CD4-positive, alpha-beta T cell (primary cell): Measurements from ENCODE around the gene PRMT1. TPM values are rescaled to one million over a fixed set of nuclear protein-coding genes. Genes with fewer than 3 reads are reported as not detected.
"Not testable (repeated sequence)": the region's sequence is repeated elsewhere in the genome, so short reads cannot be mapped to it uniquely, and the experiment has no call there.

Experiments
- ATAC-seq: fragments of 200-7000 bp; cut with Tn5 transposase; one replicate; pipeline ENCODE4 v1.10.0; 2022; ENCODE audit warnings: mild to moderate bottlenecking; ENCODE audit not compliant: poor library complexity
- CTCF ChIA-PET: fragments of 350-600 bp; sonication (Branson Sonifier 250); formaldehyde crosslinking; loops from one replicate; lab custom pipeline; 2021; ENCODE audit warnings: antibody characterized with exemption, inconsistent platforms; lab: Charles Lee
- POLR2A ChIA-PET: fragments of 350-600 bp; sonication (Branson Sonifier 250); formaldehyde crosslinking; loops from one replicate; lab custom pipeline; 2021; ENCODE audit warnings: antibody characterized with exemption, inconsistent platforms; lab: Charles Lee
- DNase-seq, 14 experiments: peaks; one replicate each; pipeline ENCODE4 v3.0.0-alpha.2; 2013 to 2020; ENCODE audit warnings: mixed read lengths in 2 of 14
- H3K27ac ChIP-seq, 2 donors: one replicate each; pipeline versions ENCODE4 v1.5.1 to v1.7.0; 2013; ENCODE audit warnings: low read length in 2 of 2, low read depth in 1 of 2, mild to moderate bottlenecking in 1 of 2
- H3K27me3 ChIP-seq, 2 experiments: 1 replicate in 1 of 2; 2 replicates in 1 of 2; pipeline versions ENCODE4 v1.6.1 to v1.7.0; 2013; ENCODE audit warnings: low read length in 2 of 2, control low read depth in 1 of 2, mild to moderate bottlenecking in 1 of 2, moderate library complexity in 1 of 2; ENCODE audit not compliant: insufficient read depth in 2 of 2, control insufficient read depth in 1 of 2
- H3K36me3 ChIP-seq: one replicate; pipeline ENCODE4 v1.6.1; 2013; ENCODE audit warnings: low read length, control low read depth; ENCODE audit not compliant: insufficient read depth
- H3K4me1 ChIP-seq: one replicate; pipeline ENCODE4 v1.6.1; 2013; ENCODE audit warnings: low read length, control low read depth; ENCODE audit not compliant: insufficient read depth
- H3K4me3 ChIP-seq: one replicate; pipeline ENCODE4 v1.5.1; 2013; ENCODE audit warnings: mild to moderate bottlenecking, low read length, moderate library complexity
- H3K9me3 ChIP-seq, 2 experiments: 1 replicate in 1 of 2; 2 replicates in 1 of 2; pipeline versions ENCODE4 v1.6.1 to v1.7.0; 2013; ENCODE audit warnings: low read length in 2 of 2, mild to moderate bottlenecking in 2 of 2, control low read depth in 1 of 2, moderate library complexity in 1 of 2; ENCODE audit not compliant: control insufficient read depth in 1 of 2, insufficient read depth in 1 of 2
- H3K27ac Mint-ChIP-seq: one replicate; pipeline ENCODE4 v1.8.0; 2020; ENCODE audit warnings: mixed read lengths
- H3K27me3 Mint-ChIP-seq: one replicate; pipeline ENCODE4 v1.8.0; 2021; ENCODE audit warnings: mixed read lengths
- H3K36me3 Mint-ChIP-seq: one replicate; pipeline ENCODE4 v1.8.0; 2021; ENCODE audit warnings: low read depth, mixed read lengths
- H3K4me1 Mint-ChIP-seq: one replicate; pipeline ENCODE4 v1.8.0; 2021; ENCODE audit warnings: low read depth, mixed read lengths
- H3K4me3 Mint-ChIP-seq: one replicate; pipeline ENCODE4 v1.8.0; 2020; ENCODE audit warnings: mild to moderate bottlenecking, mixed read lengths
- H3K9me3 Mint-ChIP-seq: one replicate; pipeline ENCODE4 v1.8.0; 2020; ENCODE audit warnings: mixed read lengths
- intact Hi-C, 2 experiments: fragments of 100-400 bp; cut with DNase I in 1 of 2; cut with micrococcal nuclease in 1 of 2; formaldehyde crosslinking; loops; one replicate each; pipeline versions ENCODE4 v1.15.1 to v1.9.0; 2023 to 2025; cut with DNase I, micrococcal nuclease
- total RNA-seq, 174 experiments: library from RNA in 2 of 174; stranded (reverse) in 2 of 174; gene quantifications; one replicate each; pipeline ENCODE4 v1.2.3 and lab custom pipeline; 2021 to 2026
- TF ChIP-seq, protein P1 (sequence below): fragments of 200-600 bp; IDR thresholded peaks from one replicate; pipeline ENCODE4 v1.8.0; 2022; ENCODE audit warnings: antibody characterized with exemption, mild to moderate bottlenecking

Gene PRMT1
- total RNA-seq, 2 experiments from 2014 or later: 41.5 to 46.4 TPM

DNA sequence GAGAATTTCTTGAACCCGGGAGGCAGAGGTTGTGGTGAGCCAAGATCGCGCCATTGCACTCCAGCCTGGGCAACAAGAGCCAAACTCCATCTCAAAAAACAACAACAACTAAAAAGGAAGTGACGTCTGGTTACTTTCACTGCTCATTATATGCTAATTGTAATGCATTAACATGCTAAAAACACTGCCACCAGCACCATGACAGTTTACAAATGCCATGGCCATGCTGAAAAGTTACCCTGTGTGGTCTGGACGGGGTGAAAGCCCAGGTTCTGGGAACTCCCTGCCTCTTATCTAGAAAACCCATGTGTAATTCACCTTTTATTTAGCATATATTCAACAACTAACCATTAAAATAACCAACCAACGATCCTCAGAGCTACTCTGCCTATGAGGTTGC lies 41.9 kb downstream of the PRMT1 start:
- ATAC-seq (no peak), DNase-seq (no peak)
- POLR2A ChIA-PET: interaction anchor here (0.7 to 2.4 kb wide), 3 partner anchors 48 to 79 kb away, joined by 3 to 26 read pairs (median 4); partner anchors contain the start of genes AP2A1 and RRAS
- no peaks in the 10 kb centered on the region for H3K36me3 ChIP-seq
- Mint-ChIP-seq H3K4me1 (peaks cover 13% of the 10 kb centered on the region), H3K4me3 (peak overlapping the region; percentile 20), H3K9me3 (no peaks in the 10 kb centered on the region), H3K36me3 (peaks cover 9% of the 10 kb centered on the region), H3K27ac (peak overlapping the region; percentile 79), H3K27me3 (no peaks in the 10 kb centered on the region)
- H3K4me3 ChIP-seq: no peak overlapping the region
- no peak overlapping the region for H3K27ac ChIP-seq
- TF ChIP-seq, protein P1, sequence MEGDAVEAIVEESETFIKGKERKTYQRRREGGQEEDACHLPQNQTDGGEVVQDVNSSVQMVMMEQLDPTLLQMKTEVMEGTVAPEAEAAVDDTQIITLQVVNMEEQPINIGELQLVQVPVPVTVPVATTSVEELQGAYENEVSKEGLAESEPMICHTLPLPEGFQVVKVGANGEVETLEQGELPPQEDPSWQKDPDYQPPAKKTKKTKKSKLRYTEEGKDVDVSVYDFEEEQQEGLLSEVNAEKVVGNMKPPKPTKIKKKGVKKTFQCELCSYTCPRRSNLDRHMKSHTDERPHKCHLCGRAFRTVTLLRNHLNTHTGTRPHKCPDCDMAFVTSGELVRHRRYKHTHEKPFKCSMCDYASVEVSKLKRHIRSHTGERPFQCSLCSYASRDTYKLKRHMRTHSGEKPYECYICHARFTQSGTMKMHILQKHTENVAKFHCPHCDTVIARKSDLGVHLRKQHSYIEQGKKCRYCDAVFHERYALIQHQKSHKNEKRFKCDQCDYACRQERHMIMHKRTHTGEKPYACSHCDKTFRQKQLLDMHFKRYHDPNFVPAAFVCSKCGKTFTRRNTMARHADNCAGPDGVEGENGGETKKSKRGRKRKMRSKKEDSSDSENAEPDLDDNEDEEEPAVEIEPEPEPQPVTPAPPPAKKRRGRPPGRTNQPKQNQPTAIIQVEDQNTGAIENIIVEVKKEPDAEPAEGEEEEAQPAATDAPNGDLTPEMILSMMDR: no peak
- CTCF ChIA-PET: interaction anchor here (3.0 kb wide), 1 partner anchor 94 kb away, joined by 8 read pairs; the partner anchor contains the start of gene FUZ
- no peaks in the 10 kb centered on the region for H3K27me3 ChIP-seq
- no peaks in the 10 kb centered on the region for H3K9me3 ChIP-seq
- peaks cover 13% of the 10 kb centered on the region for H3K4me1 ChIP-seq
- intact Hi-C loops: loop anchor here in 1 of 2 experiments (1.0 to 5.0 kb wide), 2 partner anchors 39 to 88 kb away; no protein-coding TSS in a partner anchor

DNA sequence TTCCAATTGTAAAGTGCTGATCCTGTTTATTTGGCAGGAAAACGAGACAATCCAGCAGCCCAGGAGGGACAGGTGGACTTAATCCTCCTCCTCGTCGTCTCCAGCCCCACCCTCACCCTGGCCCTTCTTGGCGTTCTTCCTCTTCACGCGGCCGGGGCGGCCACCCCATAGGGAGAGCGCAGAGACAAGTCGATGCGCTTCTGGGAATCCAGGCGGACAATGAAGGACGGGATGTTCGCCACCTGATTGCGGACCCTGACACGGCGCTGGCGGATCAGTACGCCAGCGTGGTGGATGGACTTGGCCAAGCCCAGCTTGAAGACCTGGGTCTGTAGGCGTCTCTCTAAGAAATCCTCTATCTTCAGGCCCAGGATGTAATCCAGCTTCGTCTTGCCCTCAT lies 42.3 kb downstream of the PRMT1 start:
- CTCF ChIA-PET: interaction anchor here (3.0 kb wide), 1 partner anchor 93 kb away, joined by 8 read pairs; the partner anchor contains the start of gene FUZ

DNA sequence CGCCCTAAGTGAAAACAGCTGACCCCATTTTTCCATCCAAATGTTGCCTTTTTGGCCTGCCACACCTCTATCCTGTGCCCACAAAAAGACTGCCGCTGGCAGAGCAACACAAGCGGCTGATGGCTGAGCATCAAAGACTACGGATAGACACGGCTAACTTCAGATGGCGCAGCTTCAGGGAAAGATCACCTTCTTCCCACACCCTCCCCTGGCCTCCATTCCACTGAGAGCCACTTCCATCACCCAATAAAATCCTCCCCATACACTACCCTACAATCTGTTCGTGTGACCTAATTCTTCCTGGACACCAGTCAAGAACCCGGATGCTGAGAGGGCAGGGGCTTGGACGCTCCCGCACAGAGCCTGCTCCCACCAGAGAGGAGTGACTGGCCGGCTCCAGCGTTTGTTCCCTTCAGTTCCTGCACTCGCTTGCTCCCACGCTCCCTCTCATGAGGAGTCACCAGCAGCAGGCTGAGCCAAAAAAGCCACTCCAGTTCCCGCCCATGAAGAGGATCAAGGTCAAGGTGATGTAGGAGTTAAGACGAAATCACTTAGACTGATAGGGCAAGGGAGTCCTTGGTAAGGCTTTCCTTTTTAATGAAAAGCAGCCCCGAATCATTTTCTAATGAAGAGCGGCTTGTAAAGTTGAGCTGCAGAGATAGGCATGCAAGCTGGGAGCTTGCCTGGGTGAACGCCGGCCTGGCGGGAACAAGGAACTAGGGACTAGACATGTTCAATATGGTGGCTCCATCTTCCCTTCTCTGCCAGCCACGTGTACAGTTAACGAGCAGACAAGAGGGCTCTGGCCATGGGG lies 50.4 kb downstream of the PRMT1 start:
- Mint-ChIP-seq H3K27ac (no peak overlapping the region), H3K4me1 (no peaks in the 10 kb centered on the region), H3K27me3 (no peaks in the 10 kb centered on the region), H3K4me3 (no peak overlapping the region), H3K9me3 (no peaks in the 10 kb centered on the region), H3K36me3 (peaks cover 16% of the 10 kb centered on the region)
- Histone ChIP-seq H3K27me3 (no peaks in the 10 kb centered on the region), H3K4me3 (no peak overlapping the region), H3K36me3 (no peaks in the 10 kb centered on the region), H3K27ac (no peak overlapping the region), H3K9me3 (no peaks in the 10 kb centered on the region), H3K4me1 (no peaks in the 10 kb centered on the region)
- DNase-seq (no peak), ATAC-seq (no peak)
- ChIA-PET POLR2A (no interaction called here), CTCF (no interaction called here)
- TF ChIP-seq, protein P1: no peak
- intact Hi-C loops: no loop called here

More for the DNA sequence above, 42.3 kb downstream of the PRMT1 start:
- POLR2A ChIA-PET: interaction anchor here (0.7 to 2.4 kb wide), 2 partner anchors 47 to 52 kb away, joined by 3 to 26 read pairs; partner anchors contain the start of gene AP2A1
- not testable (repeated sequence) for H3K36me3 Mint-ChIP-seq, H3K9me3 ChIP-seq, H3K27ac ChIP-seq, H3K9me3 Mint-ChIP-seq, H3K27me3 Mint-ChIP-seq, H3K27me3 ChIP-seq, H3K4me3 ChIP-seq, ATAC-seq, DNase-seq, H3K36me3 ChIP-seq
- Mint-ChIP-seq H3K27ac (peak overlapping the region; percentile 79), H3K4me3 (peak overlapping the region; percentile 63), H3K4me1 (peaks cover 13% of the 10 kb centered on the region)
- H3K4me1 ChIP-seq: peaks cover 13% of the 10 kb centered on the region
- intact Hi-C loops: loop anchor here in 1 of 2 experiments (5.0 kb wide), 1 partner anchor 88 kb away; no protein-coding TSS in a partner anchor
